Spleen (tissue), 11 donors: ENCODE measurements around the gene TUBGCP2. TPM values are rescaled to one million over a fixed set of nuclear protein-coding genes. Genes with fewer than 3 reads are reported as not detected.

Experiments
- DNase-seq: peaks from one replicate; pipeline ENCODE4 v3.0.0-alpha.2; 2020
- H3K27ac ChIP-seq, 8 donors: fragments of 200-600 bp; sonication (generic) in 7 of 8; 1 replicate in 4 of 8; 2 replicates in 4 of 8; pipeline versions ENCODE4 v1.5.0 to v1.8.0; 2016 to 2021; ENCODE audit warnings: inconsistent platforms in 4 of 8, mild to moderate bottlenecking in 4 of 8, moderate library complexity in 1 of 8
- H3K27me3 ChIP-seq, 7 donors: fragments of 200-600 bp; sonication (generic) in 6 of 7; replicated peaks in 1 of 7; 1 replicate in 4 of 7; 2 replicates in 3 of 7; pipeline versions ENCODE4 v1.5.0 to v1.8.0; 2016 to 2021; ENCODE audit warnings: inconsistent platforms in 3 of 7, mild to moderate bottlenecking in 1 of 7
- H3K36me3 ChIP-seq, 6 donors: fragments of 200-600 bp; sonication (generic) in 5 of 6; 1 replicate in 4 of 6; 2 replicates in 2 of 6; pipeline versions ENCODE4 v1.5.0 to v1.8.0; 2016 to 2021; ENCODE audit warnings: inconsistent platforms in 2 of 6
- H3K4me1 ChIP-seq, 6 donors: fragments of 200-600 bp; sonication (generic) in 5 of 6; 1 replicate in 3 of 6; 2 replicates in 3 of 6; pipeline versions ENCODE4 v1.5.0 to v1.8.0; 2016 to 2021; ENCODE audit warnings: inconsistent platforms in 3 of 6
- H3K4me3 ChIP-seq, 8 donors: fragments of 200-600 bp; sonication (generic) in 7 of 8; 1 replicate in 4 of 8; 2 replicates in 4 of 8; pipeline versions ENCODE4 v1.5.0 to v1.8.0; 2016 to 2021; ENCODE audit warnings: inconsistent platforms in 4 of 8, mild to moderate bottlenecking in 4 of 8, moderate library complexity in 2 of 8
- H3K9me3 ChIP-seq, 8 donors: fragments of 200-600 bp; sonication (generic) in 7 of 8; 1 replicate in 4 of 8; 2 replicates in 4 of 8; pipeline versions ENCODE4 v1.5.0 to v1.8.0; 2016 to 2021; ENCODE audit warnings: inconsistent platforms in 4 of 8
- CTCF ChIP-seq, 11 experiments: fragments of 200-600 bp in 7 of 11; fragments of 450-650 bp in 4 of 11; sonication (generic) in 4 of 11; IDR thresholded peaks in 8 of 11; conservative IDR thresholded peaks in 3 of 11; 1 replicate in 7 of 11; 2 replicates in 4 of 11; pipeline versions ENCODE4 v1.4.0 to v1.8.0; 2016 to 2021; ENCODE audit warnings: antibody characterized with exemption in 11 of 11, inconsistent platforms in 4 of 11, mild to moderate bottlenecking in 1 of 11
- POLR2A ChIP-seq, 3 donors: fragments of 450-650 bp; IDR thresholded peaks; one replicate each; pipeline ENCODE4 v1.5.1; 2017; ENCODE audit warnings: antibody characterized with exemption in 3 of 3, mild to moderate bottlenecking in 1 of 3
- POLR2AphosphoS5 ChIP-seq, 3 donors: sonication (generic); formaldehyde crosslinking; IDR thresholded peaks; one replicate each; pipeline ENCODE4 v1.5.1; 2017; ENCODE audit warnings: antibody characterized with exemption in 3 of 3
- WGBS, 5 donors: extraction: QIAGEN DNeasy Blood & Tissue Kit in 3 of 5; methylation state at CpG; one replicate each; pipeline versions ENCODE4 v1.1.5 to v1.1.7; 2013 to 2018; 5-methylcytosine and 5-hydroxymethylcytosine counted together
- intact Hi-C: fragments of 100-400 bp; cut with DNase I; formaldehyde crosslinking; loops from one replicate; pipeline ENCODE4 v1.15.0; 2023; ENCODE audit warnings: low total_unique reads
- polyA plus RNA-seq, 3 donors: library from polyadenylated mRNA; stranded (reverse); fragments of 200-250 nt; gene quantifications; one replicate each; pipeline ENCODE4 v1.2.1, GENCODE V29; 2013
- total RNA-seq, 7 donors: library from RNA; depleted of rRNA in 3 of 7; stranded (reverse); fragments of >200 nt in 3 of 7; fragmentation: NEBNext Ultra II Directional in 4 of 7; extraction: Animal tissue kit (Norgen Biotek cat#: 25700) in 4 of 7; gene quantifications; one replicate each; pipeline versions ENCODE4 v1.1.0 to v1.2.1, GENCODE V29; 2016 to 2021
- donor health status: healthy with polysubstance abuse.
- donor health status: DM: no; HTN: no; CAD: no; lungs with moderate emphysema.
- donor health status: DM: no; HTN: no; CAD: no.
- donor health status: Bipolar disorder and iron deficiency.
- donor health status: healthy.
- donor health status: DM: no; HTN: no; CAD: no.
- donor health status: DM: yes; HTN: yes; CAD: no.

Gene TUBGCP2
- total and polyA plus RNA-seq, 10 donors: 40.2 to 201 (median 57.6) TPM

- H3K36me3 ChIP-seq: peaks cover 3 to 90% (median 88%) of the 10 kb centered on the region in 6 donors
- H3K4me1 ChIP-seq: peaks cover 0 to 17% (median 0%) of the 10 kb centered on the region in 6 donors
- intact Hi-C loops: no loop called here
- peak; percentile 77 for DNase-seq
- peak in 1 of 3 donors; percentile 46 for TF ChIP-seq POLR2AphosphoS5 (IDR thresholded peaks at IDR 0.05)
- no peak for TF ChIP-seq CTCF (IDR thresholded peaks at IDR 0.05 in 8 of 11, conservative IDR thresholded peaks at IDR 0.05 in 3 of 11)
- H3K27ac ChIP-seq: peak overlapping the region in 1 of 8 donors; percentile 62
- H3K9me3 ChIP-seq: no peaks in the 10 kb centered on the region
- WGBS, 5 donors: 89 to 94% (median 91%) methylated on average over 20 to 38 of the region's 38 CpGs
- no peaks in the 10 kb centered on the region for H3K27me3 ChIP-seq
- H3K4me3 ChIP-seq: no peak overlapping the region
These were observed 15.5 kb downstream of the TUBGCP2 start for GRCh38 chr10:133292919-133293809.

DNA sequence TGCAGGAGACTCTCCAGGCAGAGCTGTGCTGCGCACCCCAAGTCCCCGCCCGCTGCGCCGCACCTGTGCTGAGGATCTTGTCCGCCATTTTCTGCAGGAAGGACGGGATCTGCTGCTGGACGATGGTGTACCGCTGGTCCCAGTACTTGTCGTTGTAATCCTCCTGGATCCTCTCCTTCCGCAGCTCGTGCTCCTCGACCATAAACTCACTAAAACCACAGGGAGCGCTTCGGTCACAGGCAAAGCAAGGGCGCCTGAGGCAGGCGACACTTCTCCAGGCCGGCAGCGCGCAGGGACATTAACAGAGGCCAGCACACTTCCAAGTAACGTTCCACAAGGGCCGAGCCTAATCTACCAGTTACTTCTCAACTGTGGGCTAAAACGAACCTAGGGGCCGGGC lies 18.9 kb downstream of the TUBGCP2 start:
- no peaks in the 10 kb centered on the region for H3K9me3 ChIP-seq
- no peaks in the 10 kb centered on the region for H3K27me3 ChIP-seq
- H3K4me1 ChIP-seq: peaks cover 0 to 17% (median 0%) of the 10 kb centered on the region in 6 donors
- no peak overlapping the region for H3K27ac ChIP-seq
- peaks cover 3 to 90% (median 86%) of the 10 kb centered on the region in 6 donors for H3K36me3 ChIP-seq
- no peak overlapping the region for H3K4me3 ChIP-seq
- no peak for DNase-seq
- TF ChIP-seq POLR2A (IDR thresholded peaks at IDR 0.05) (no peak), CTCF (IDR thresholded peaks at IDR 0.05 in 8 of 11, conservative IDR thresholded peaks at IDR 0.05 in 3 of 11) (no peak), POLR2AphosphoS5 (IDR thresholded peaks at IDR 0.05) (no peak)
- WGBS, 5 donors: 92 to 98% (median 96%) methylated on average over 23 to 24 of the region's 24 CpGs
- intact Hi-C loops: no loop called here

- no peaks in the 10 kb centered on the region for H3K27me3 ChIP-seq
- H3K27ac ChIP-seq: no peak overlapping the region
- H3K4me1 ChIP-seq: peaks cover 0 to 5% (median 0%) of the 10 kb centered on the region in 6 donors
- peak; percentile 71 for DNase-seq
- WGBS, 5 donors: 93 to 98% (median 95%) methylated on average over 16 to 46 of the region's 46 CpGs
- H3K36me3 ChIP-seq: peaks cover 3 to 90% (median 87%) of the 10 kb centered on the region in 6 donors
- no peaks in the 10 kb centered on the region for H3K9me3 ChIP-seq
- TF ChIP-seq POLR2AphosphoS5 (IDR thresholded peaks at IDR 0.05): no peak
- no peak for TF ChIP-seq POLR2A (IDR thresholded peaks at IDR 0.05)
- TF ChIP-seq CTCF (IDR thresholded peaks at IDR 0.05 in 8 of 11, conservative IDR thresholded peaks at IDR 0.05 in 3 of 11): no peak
- no peak overlapping the region for H3K4me3 ChIP-seq
- intact Hi-C loops: no loop called here
These were observed 20.7 kb downstream of the TUBGCP2 start for GRCh38 chr10:133287832-133288500.

GRCh38 chr10:133286366-133286765 lies 22.3 kb downstream of the TUBGCP2 start:
- Histone ChIP-seq H3K4me3 (no peak overlapping the region), H3K27ac (no peak overlapping the region), H3K4me1 (no peaks in the 10 kb centered on the region), H3K27me3 (no peaks in the 10 kb centered on the region), H3K9me3 (no peaks in the 10 kb centered on the region), H3K36me3 (peaks cover 0 to 98% (median 96%) of the 10 kb centered on the region in 6 donors)
- no peak for DNase-seq
- 88 to 91% (median 90%) methylated on average over 18 of the region's 18 CpGs for WGBS, 5 donors
- TF ChIP-seq CTCF (IDR thresholded peaks at IDR 0.05 in 8 of 11, conservative IDR thresholded peaks at IDR 0.05 in 3 of 11) (no peak), POLR2A (IDR thresholded peaks at IDR 0.05) (no peak), POLR2AphosphoS5 (IDR thresholded peaks at IDR 0.05) (no peak)
- intact Hi-C loops: no loop called here
